ENCODE measurements around the gene NUDT4.
"Not testable (repeated sequence)": the region's sequence is repeated elsewhere in the genome, so short reads cannot be mapped to it uniquely, and the experiment has no call there.

The NUDT4 gene

GRCh38 chr12:93407054-93407962 lies 29.6 kb downstream of the NUDT4 start:
- Histone ChIP-seq H3K9me3 (replicated peaks; ENCODE audit: insufficient read depth, low read length) (no peaks in the 10 kb centered on the region), H2AFZ (ENCODE audit: low read length) (no peak overlapping the region), H3K4me1 (ENCODE audit: low read length) (peaks cover 8% of the 10 kb centered on the region), H3K4me3 (ENCODE audit: low read length) (no peak overlapping the region), H3K27me3 (replicated peaks; ENCODE audit: insufficient read depth, low read length) (no peaks in the 10 kb centered on the region), H3K27ac (ENCODE audit: low read length) (no peak overlapping the region), H3F3A (ENCODE audit: insufficient read depth, low read length) (0 out of 2 replicates have a peak, but pooled peaks cover 5% of the 10 kb centered on the region), H3K79me2 (ENCODE audit: low read length) (peaks cover 40% of the 10 kb centered on the region), H3K36me3 (replicated peaks; ENCODE audit: insufficient read depth, low read length) (no peaks in the 10 kb centered on the region), H3K9ac (ENCODE audit: low read length) (no peak overlapping the region), H3K9me2 (replicated peaks; ENCODE audit: insufficient read depth, low read length) (no peaks in the 10 kb centered on the region), H3K4me2 (ENCODE audit: low read depth, low read length) (no peak overlapping the region), H4K20me1 (ENCODE audit: insufficient read depth, low read length) (no peaks in the 10 kb centered on the region; the same call in 1 of the 2 replicates)
- TF ChIP-seq EZH2phosphoT487 (IDR thresholded peaks at IDR 0.05; ENCODE audit: low read length), result no peak
- no peak for TF ChIP-seq EZH2 (optimal IDR thresholded peaks at IDR 0.05; ENCODE audit: low read depth, low read length)
- no peak for TF ChIP-seq CTCF (IDR thresholded peaks at IDR 0.05; ENCODE audit: low read length)
- no peak for DNase-seq

- Histone ChIP-seq H3K4me1 (ENCODE audit: low read length) (peaks cover 8% of the 10 kb centered on the region), H2AFZ (ENCODE audit: low read length) (no peak overlapping the region), H3K4me2 (ENCODE audit: low read depth, low read length) (no peak overlapping the region), H3K9ac (ENCODE audit: low read length) (no peak overlapping the region), H4K20me1 (ENCODE audit: insufficient read depth, low read length) (no peaks in the 10 kb centered on the region; the same call in 1 of the 2 replicates), H3K9me3 (replicated peaks; ENCODE audit: insufficient read depth, low read length) (no peaks in the 10 kb centered on the region), H3K36me3 (replicated peaks; ENCODE audit: insufficient read depth, low read length) (no peaks in the 10 kb centered on the region), H3K4me3 (ENCODE audit: low read length) (no peak overlapping the region), H3F3A (ENCODE audit: insufficient read depth, low read length) (0 out of 2 replicates have a peak, but pooled peaks cover 5% of the 10 kb centered on the region), H3K9me2 (replicated peaks; ENCODE audit: insufficient read depth, low read length) (no peaks in the 10 kb centered on the region), H3K79me2 (ENCODE audit: low read length) (peaks cover 46% of the 10 kb centered on the region), H3K27ac (ENCODE audit: low read length) (no peak overlapping the region), H3K27me3 (replicated peaks; ENCODE audit: insufficient read depth, low read length) (no peaks in the 10 kb centered on the region)
- no peak for DNase-seq
- TF ChIP-seq CTCF (IDR thresholded peaks at IDR 0.05; ENCODE audit: low read length) (no peak), EZH2 (optimal IDR thresholded peaks at IDR 0.05; ENCODE audit: low read depth, low read length) (no peak), EZH2phosphoT487 (IDR thresholded peaks at IDR 0.05; ENCODE audit: low read length) (no peak)
These were observed 30.2 kb downstream of the NUDT4 start for GRCh38 chr12:93407963-93408283.

- Histone ChIP-seq H3F3A (ENCODE audit: insufficient read depth, low read length) (0 out of 2 replicates have a peak, but pooled peaks cover 5% of the 10 kb centered on the region), H3K27ac (ENCODE audit: low read length) (no peak overlapping the region), H3K9me3 (replicated peaks; ENCODE audit: insufficient read depth, low read length) (no peaks in the 10 kb centered on the region), H3K27me3 (replicated peaks; ENCODE audit: insufficient read depth, low read length) (no peaks in the 10 kb centered on the region), H3K36me3 (replicated peaks; ENCODE audit: insufficient read depth, low read length) (no peaks in the 10 kb centered on the region), H2AFZ (ENCODE audit: low read length) (no peak overlapping the region), H3K79me2 (ENCODE audit: low read length) (peaks cover 55% of the 10 kb centered on the region), H3K4me2 (ENCODE audit: low read depth, low read length) (no peak overlapping the region), H4K20me1 (ENCODE audit: insufficient read depth, low read length) (no peaks in the 10 kb centered on the region; the same call in 1 of the 2 replicates), H3K4me1 (ENCODE audit: low read length) (peaks cover 8% of the 10 kb centered on the region), H3K9me2 (replicated peaks; ENCODE audit: insufficient read depth, low read length) (no peaks in the 10 kb centered on the region), H3K4me3 (ENCODE audit: low read length) (no peak overlapping the region), H3K9ac (ENCODE audit: low read length) (no peak overlapping the region)
- TF ChIP-seq EZH2phosphoT487 (IDR thresholded peaks at IDR 0.05; ENCODE audit: low read length) (no peak), EZH2 (optimal IDR thresholded peaks at IDR 0.05; ENCODE audit: low read depth, low read length) (no peak), CTCF (IDR thresholded peaks at IDR 0.05; ENCODE audit: low read length) (no peak)
- DNase-seq, result no peak
These were observed 31.1 kb downstream of the NUDT4 start for GRCh38 chr12:93408813-93409212.

- not testable (repeated sequence) for H3K9ac ChIP-seq (ENCODE audit: low read length); H3K27me3 ChIP-seq (replicated peaks; ENCODE audit: insufficient read depth, low read length); H3K36me3 ChIP-seq (replicated peaks; ENCODE audit: insufficient read depth, low read length); H4K20me1 ChIP-seq (ENCODE audit: insufficient read depth, low read length); H2AFZ ChIP-seq (ENCODE audit: low read length); H3K9me2 ChIP-seq (replicated peaks; ENCODE audit: insufficient read depth, low read length); H3K4me1 ChIP-seq (ENCODE audit: low read length); H3K27ac ChIP-seq (ENCODE audit: low read length); DNase-seq; H3K9me3 ChIP-seq (replicated peaks; ENCODE audit: insufficient read depth, low read length); H3F3A ChIP-seq (ENCODE audit: insufficient read depth, low read length); H3K4me3 ChIP-seq (ENCODE audit: low read length); H3K4me2 ChIP-seq (ENCODE audit: low read depth, low read length)
- H3K79me2 ChIP-seq (ENCODE audit: low read length), result peaks cover 63% of the 10 kb centered on the region
These were observed 31.8 kb downstream of the NUDT4 start for GRCh38 chr12:93409343-93410187.

- not testable (repeated sequence) for H3K27me3 ChIP-seq (replicated peaks; ENCODE audit: insufficient read depth, low read length); H3K36me3 ChIP-seq (replicated peaks; ENCODE audit: insufficient read depth, low read length); H3K9me3 ChIP-seq (replicated peaks; ENCODE audit: insufficient read depth, low read length); H4K20me1 ChIP-seq (ENCODE audit: insufficient read depth, low read length); H3K9me2 ChIP-seq (replicated peaks; ENCODE audit: insufficient read depth, low read length); H2AFZ ChIP-seq (ENCODE audit: low read length); DNase-seq; H3K9ac ChIP-seq (ENCODE audit: low read length); H3K4me2 ChIP-seq (ENCODE audit: low read depth, low read length); H3K4me3 ChIP-seq (ENCODE audit: low read length); H3K27ac ChIP-seq (ENCODE audit: low read length)
- peaks cover 72% of the 10 kb centered on the region for H3K79me2 ChIP-seq (ENCODE audit: low read length)
- peaks cover 11% of the 10 kb centered on the region for H3K4me1 ChIP-seq (ENCODE audit: low read length)
- peaks cover 14% of the 10 kb centered on the region for H3F3A ChIP-seq (ENCODE audit: insufficient read depth, low read length)
These were observed 33.3 kb downstream of the NUDT4 start for GRCh38 chr12:93411060-93411459.

Measured in MM.1S (cell line).